T-helper 9 cell (primary cell): ENCODE results near the gene TCN1.
"Not testable (repeated sequence)": the region's sequence is repeated elsewhere in the genome, so short reads cannot be mapped to it uniquely, and the experiment has no call there.

Experiments
- DNase-seq: peaks from one replicate; pipeline ENCODE4 v3.0.0-alpha.2; 2020
- total RNA-seq, 2 donors: gene quantifications; one replicate each; lab custom pipeline; 2026; lab: John Stamatoyannopoulos, UW

TCN1 gene
- 0 reads per million in 2 donors for total RNA-seq

GRCh38 chr11:59866397-59866796, at the start of gene TCN1:
Gene TCN1, minus strand, starts transcription at chr11:59866487. Its CDS starts 17 bp downstream, at chr11:59866470.
- DNase-seq = no peak

- DNase-seq = not testable (repeated sequence)
Measured at GRCh38 chr11:59903569-59903968, 37.3 kb upstream of the TCN1 start.

GRCh38 chr11:59901306-59901705, 35.0 kb upstream of the TCN1 start:
- DNase-seq = no peak

GRCh38 chr11:59900366-59901126, 34.3 kb upstream of the TCN1 start:
- no peak for DNase-seq

- no peak for DNase-seq
Measured at GRCh38 chr11:59899532-59899931, 33.2 kb upstream of the TCN1 start.

GRCh38 chr11:59898650-59899049, 32.4 kb upstream of the TCN1 start:
- no peak for DNase-seq

GRCh38 chr11:59898046-59898445, 31.8 kb upstream of the TCN1 start:
- no peak for DNase-seq

GRCh38 chr11:59894616-59895015, 28.3 kb upstream of the TCN1 start:
- no peak for DNase-seq

GRCh38 chr11:59891781-59892181, 25.5 kb upstream of the TCN1 start:
- DNase-seq = no peak

GRCh38 chr11:59887156-59887555, 20.9 kb upstream of the TCN1 start:
- not testable (repeated sequence) for DNase-seq

- DNase-seq = no peak
Measured at GRCh38 chr11:59883597-59883996, 17.3 kb upstream of the TCN1 start.

- no peak for DNase-seq
Measured at GRCh38 chr11:59879567-59879966, 13.3 kb upstream of the TCN1 start.

- DNase-seq = no peak
Measured at GRCh38 chr11:59878575-59878974, 12.3 kb upstream of the TCN1 start, which contains the start of gene OOSP3. Gene OOSP3, plus strand, starts transcription at chr11:59878782. Its CDS starts 27 bp downstream, at chr11:59878809.

GRCh38 chr11:59877784-59878183, 11.5 kb upstream of the TCN1 start:
- DNase-seq = no peak

GRCh38 chr11:59877325-59877724, 11.0 kb upstream of the TCN1 start:
- DNase-seq = no peak

GRCh38 chr11:59875856-59876519, 9.7 kb upstream of the TCN1 start:
- no peak for DNase-seq

GRCh38 chr11:59872076-59872475, 5.8 kb upstream of the TCN1 start:
- no peak for DNase-seq

- DNase-seq = no peak
Measured at GRCh38 chr11:59867946-59868345, 1.7 kb upstream of the TCN1 start.

- DNase-seq = no peak
Measured at GRCh38 chr11:59866836-59867235, 549 bp upstream of the TCN1 start.

- no peak for DNase-seq
Measured at GRCh38 chr11:59865031-59865430, 1.3 kb downstream of the TCN1 start.

GRCh38 chr11:59862252-59862651, 4.0 kb downstream of the TCN1 start:
- no peak for DNase-seq

GRCh38 chr11:59859673-59860072, 6.6 kb downstream of the TCN1 start:
- no peak for DNase-seq

GRCh38 chr11:59857439-59858434, 8.6 kb downstream of the TCN1 start:
- no peak for DNase-seq
